Body of pancreas (tissue), 4 donors: ENCODE results near the gene TBL2.

Experiments
- POLR2A ChIP-seq, 3 donors: fragments of 450-650 bp; IDR thresholded peaks; one replicate each; pipeline ENCODE4 v1.6.1; 2016; ENCODE audit warnings: antibody characterized with exemption in 3 of 3, mild to moderate bottlenecking in 2 of 3
- TF ChIP-seq, protein P1 (sequence below), 7 experiments: fragments of 450-650 bp in 4 of 7; fragments of 200-600 bp in 3 of 7; sonication (generic) in 3 of 7; IDR thresholded peaks; one replicate each; pipeline ENCODE4 v1.5.1; 2016 to 2019; ENCODE audit warnings: antibody characterized with exemption in 7 of 7

DNA sequence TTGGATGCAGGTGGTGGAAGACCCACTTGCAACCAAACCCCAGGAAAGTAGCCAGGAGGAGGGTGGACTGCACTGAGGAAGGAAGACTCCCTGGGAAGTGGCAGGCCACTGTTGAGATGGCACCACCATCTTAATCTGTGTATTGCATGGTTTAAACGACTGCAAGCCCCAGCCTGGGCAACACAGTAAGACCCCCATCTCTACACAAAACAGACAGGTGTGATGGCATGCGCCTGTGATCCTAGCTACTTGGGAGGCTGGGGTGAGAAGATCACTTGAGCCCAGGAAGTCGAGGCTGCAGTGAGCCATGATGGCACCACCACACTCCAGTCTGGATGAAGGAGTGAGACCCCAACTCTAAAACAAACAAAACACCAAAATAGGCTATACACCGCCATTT lies 11.2 kb downstream of the TBL2 start:
- TF ChIP-seq, protein P1, sequence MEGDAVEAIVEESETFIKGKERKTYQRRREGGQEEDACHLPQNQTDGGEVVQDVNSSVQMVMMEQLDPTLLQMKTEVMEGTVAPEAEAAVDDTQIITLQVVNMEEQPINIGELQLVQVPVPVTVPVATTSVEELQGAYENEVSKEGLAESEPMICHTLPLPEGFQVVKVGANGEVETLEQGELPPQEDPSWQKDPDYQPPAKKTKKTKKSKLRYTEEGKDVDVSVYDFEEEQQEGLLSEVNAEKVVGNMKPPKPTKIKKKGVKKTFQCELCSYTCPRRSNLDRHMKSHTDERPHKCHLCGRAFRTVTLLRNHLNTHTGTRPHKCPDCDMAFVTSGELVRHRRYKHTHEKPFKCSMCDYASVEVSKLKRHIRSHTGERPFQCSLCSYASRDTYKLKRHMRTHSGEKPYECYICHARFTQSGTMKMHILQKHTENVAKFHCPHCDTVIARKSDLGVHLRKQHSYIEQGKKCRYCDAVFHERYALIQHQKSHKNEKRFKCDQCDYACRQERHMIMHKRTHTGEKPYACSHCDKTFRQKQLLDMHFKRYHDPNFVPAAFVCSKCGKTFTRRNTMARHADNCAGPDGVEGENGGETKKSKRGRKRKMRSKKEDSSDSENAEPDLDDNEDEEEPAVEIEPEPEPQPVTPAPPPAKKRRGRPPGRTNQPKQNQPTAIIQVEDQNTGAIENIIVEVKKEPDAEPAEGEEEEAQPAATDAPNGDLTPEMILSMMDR (IDR thresholded peaks at IDR 0.05) = no peak
- TF ChIP-seq POLR2A (IDR thresholded peaks at IDR 0.05) = no peak
